Mucosa of descending colon (tissue), 3 donors: ENCODE data around the gene ADIRF. TPM values are rescaled to one million over a fixed set of nuclear protein-coding genes. Genes with fewer than 3 reads are reported as not detected.

Experiments used
- ATAC-seq: fragments of 200-7000 bp; cut with Tn5 transposase; one replicate; pipeline ENCODE4 v1.9.1; 2020; ENCODE audit warnings: mild to moderate bottlenecking, moderate library complexity
- DNase-seq, 3 donors: peaks; one replicate each; pipeline ENCODE4 v3.0.0-alpha.2; 2020
- H3K36me3 ChIP-seq: fragments of 200-600 bp; one replicate; pipeline ENCODE4 v1.8.0; 2021; ENCODE audit warnings: low read depth, mild to moderate bottlenecking
- H3K4me1 ChIP-seq: fragments of 200-600 bp; one replicate; pipeline ENCODE4 v1.8.0; 2021; ENCODE audit warnings: low read depth, mild to moderate bottlenecking
- H3K4me3 ChIP-seq: fragments of 200-600 bp; one replicate; pipeline ENCODE4 v1.8.0; 2021; ENCODE audit warnings: mild to moderate bottlenecking
- H3K9me3 ChIP-seq: fragments of 200-600 bp; one replicate; pipeline ENCODE4 v1.8.0; 2021; ENCODE audit warnings: mild to moderate bottlenecking
- intact Hi-C, 2 donors: fragments of 100-400 bp; cut with DNase I in 1 of 2; cut with micrococcal nuclease in 1 of 2; formaldehyde crosslinking; loops; one replicate each; pipeline versions ENCODE4 v1.11.0 to v1.11.1; 2022; cut with DNase I, micrococcal nuclease
- total RNA-seq, 3 donors: library from RNA; stranded (reverse); fragmentation: NEBNext Ultra II Directional in 2 of 3; extraction: Animal tissue kit (Norgen Biotek cat#: 25700) in 2 of 3; gene quantifications; one replicate each; pipeline versions ENCODE4 v1.2.1 to v1.2.4, GENCODE V29; 2021 to 2023
- TF ChIP-seq, protein P1 (sequence below): fragments of 200-600 bp; IDR thresholded peaks from one replicate; pipeline ENCODE4 v1.8.0; 2022; ENCODE audit warnings: antibody characterized with exemption, mild to moderate bottlenecking
- donor health status: DM: no; HTN: no; CAD: no; lungs with moderate emphysema.
- donor health status: DM: no; HTN: no; CAD: no.
- donor health status: DM: no; HTN: yes; CAD: no.

Gene ADIRF
- total RNA-seq, 3 donors from 2014 or later: 48.6 to 127 (median 90.6) TPM

DNA sequence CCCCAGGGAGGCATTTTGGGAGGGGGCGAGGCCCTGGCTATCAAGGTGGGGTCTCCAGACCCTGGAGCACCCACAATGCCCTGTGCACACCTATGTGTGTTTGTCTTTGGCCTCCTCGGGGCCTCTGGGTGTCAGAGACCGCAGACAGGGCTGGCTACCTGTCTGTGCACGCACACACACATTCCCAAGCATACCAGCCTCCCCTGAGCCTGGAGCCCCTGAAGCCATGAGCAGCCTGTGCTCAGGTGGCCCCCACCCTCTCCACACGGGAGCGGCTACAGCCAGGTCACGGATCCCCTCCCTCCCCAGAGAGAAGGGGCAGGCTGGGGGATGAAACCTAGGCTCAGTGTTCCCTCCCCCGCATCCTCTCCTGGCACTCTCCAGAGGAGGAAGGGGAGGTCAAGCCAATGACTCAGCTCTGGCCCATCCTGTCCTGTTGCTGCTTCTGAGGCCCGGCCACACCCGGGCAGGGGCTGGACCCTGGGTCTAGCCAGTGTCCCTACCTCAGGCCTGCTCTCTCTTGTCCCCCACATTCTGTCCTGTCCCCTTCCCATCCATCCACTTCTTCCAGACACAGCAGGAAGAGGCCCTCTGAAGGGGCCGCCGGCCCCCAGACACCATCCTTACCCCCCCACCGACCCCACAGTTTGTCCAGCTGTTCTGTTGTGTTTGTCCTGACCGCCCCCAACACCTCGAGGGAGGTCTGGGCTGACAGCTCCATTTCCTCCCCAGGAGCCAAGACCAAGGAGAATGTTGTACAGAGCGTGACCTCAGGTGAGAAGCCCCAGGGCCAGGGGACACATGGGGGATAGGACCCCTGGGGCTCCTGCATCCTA is 9.2 kb upstream of the ADIRF start:
- Histone ChIP-seq H3K4me3 (no peak overlapping the region), H3K4me1 (no peaks in the 10 kb centered on the region), H3K36me3 (no peaks in the 10 kb centered on the region), H3K9me3 (no peaks in the 10 kb centered on the region)
- intact Hi-C loops: no loop called here
- ATAC-seq (peak; percentile 29), DNase-seq (peak in 1 of 3 donors; percentile 22)
- TF ChIP-seq, protein P1, sequence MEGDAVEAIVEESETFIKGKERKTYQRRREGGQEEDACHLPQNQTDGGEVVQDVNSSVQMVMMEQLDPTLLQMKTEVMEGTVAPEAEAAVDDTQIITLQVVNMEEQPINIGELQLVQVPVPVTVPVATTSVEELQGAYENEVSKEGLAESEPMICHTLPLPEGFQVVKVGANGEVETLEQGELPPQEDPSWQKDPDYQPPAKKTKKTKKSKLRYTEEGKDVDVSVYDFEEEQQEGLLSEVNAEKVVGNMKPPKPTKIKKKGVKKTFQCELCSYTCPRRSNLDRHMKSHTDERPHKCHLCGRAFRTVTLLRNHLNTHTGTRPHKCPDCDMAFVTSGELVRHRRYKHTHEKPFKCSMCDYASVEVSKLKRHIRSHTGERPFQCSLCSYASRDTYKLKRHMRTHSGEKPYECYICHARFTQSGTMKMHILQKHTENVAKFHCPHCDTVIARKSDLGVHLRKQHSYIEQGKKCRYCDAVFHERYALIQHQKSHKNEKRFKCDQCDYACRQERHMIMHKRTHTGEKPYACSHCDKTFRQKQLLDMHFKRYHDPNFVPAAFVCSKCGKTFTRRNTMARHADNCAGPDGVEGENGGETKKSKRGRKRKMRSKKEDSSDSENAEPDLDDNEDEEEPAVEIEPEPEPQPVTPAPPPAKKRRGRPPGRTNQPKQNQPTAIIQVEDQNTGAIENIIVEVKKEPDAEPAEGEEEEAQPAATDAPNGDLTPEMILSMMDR: no peak

DNA sequence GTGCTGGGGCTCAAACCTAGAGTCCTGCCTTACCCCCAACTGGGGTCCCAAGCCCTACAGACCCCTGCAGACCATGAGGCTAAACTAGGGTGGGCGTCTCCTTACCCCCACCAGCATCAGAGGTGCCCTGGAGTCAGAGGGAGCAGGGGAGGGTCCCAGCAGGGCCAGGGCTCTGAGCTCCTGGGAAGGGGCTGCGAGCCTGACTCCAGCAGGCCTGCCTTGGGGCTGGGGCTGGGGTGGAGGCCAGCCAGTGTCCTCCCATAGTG is 8.6 kb upstream of the ADIRF start:
- no peak for DNase-seq

DNA sequence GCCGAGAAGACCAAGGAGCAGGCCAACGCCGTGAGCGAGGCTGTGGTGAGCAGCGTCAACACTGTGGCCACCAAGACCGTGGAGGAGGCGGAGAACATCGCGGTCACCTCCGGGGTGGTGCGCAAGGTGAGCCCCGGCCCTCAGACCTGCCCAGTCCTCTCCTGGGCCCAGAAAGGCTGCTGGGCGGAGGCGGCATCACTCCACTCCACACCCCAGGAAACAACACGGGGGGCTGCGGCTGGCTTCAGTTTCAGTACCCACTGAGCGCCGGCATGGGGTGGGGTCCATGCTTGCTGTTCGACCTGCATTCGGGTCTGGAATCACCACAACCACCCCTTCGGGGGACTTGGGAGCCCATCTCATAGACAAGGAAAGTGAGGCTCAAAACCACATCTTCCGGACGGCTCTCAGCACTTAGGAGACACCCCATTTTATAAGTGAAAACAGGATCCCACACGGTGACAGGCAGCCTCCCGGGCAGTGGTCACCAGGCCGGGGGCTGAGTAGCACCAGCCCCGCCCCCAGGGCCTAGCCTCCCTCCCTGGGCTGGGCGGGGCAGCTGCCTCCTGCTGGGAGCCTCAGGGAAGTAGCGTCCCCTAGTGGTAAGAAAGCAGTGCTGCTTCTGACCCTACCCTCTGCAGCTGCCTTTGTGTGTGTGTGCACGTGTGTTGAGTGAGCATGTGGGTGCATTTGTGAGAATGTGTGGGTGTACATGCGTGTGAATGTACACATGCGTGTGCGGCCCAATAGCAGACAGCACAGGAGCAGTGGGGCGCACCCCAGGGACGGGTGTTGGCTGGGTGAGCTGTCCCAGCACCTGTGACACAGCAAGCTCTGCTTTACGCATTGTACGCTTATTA is 8.0 kb upstream of the ADIRF start:
- DNase-seq: peak in 2 of 3 donors; percentile 57 to 58
- no peaks in the 10 kb centered on the region for H3K36me3 ChIP-seq
- TF ChIP-seq, protein P1: peak; percentile 68
- peak; percentile 85 for ATAC-seq
- H3K4me1 ChIP-seq: no peaks in the 10 kb centered on the region
- intact Hi-C loops: no loop called here
- no peak overlapping the region for H3K4me3 ChIP-seq
- no peaks in the 10 kb centered on the region for H3K9me3 ChIP-seq

More for the DNA sequence above, 8.6 kb upstream of the ADIRF start:
- Histone ChIP-seq H3K36me3 (no peaks in the 10 kb centered on the region), H3K4me3 (no peak overlapping the region), H3K9me3 (no peaks in the 10 kb centered on the region), H3K4me1 (no peaks in the 10 kb centered on the region)
- TF ChIP-seq, protein P1: no peak
- ATAC-seq: no peak
- intact Hi-C loops: no loop called here

DNA sequence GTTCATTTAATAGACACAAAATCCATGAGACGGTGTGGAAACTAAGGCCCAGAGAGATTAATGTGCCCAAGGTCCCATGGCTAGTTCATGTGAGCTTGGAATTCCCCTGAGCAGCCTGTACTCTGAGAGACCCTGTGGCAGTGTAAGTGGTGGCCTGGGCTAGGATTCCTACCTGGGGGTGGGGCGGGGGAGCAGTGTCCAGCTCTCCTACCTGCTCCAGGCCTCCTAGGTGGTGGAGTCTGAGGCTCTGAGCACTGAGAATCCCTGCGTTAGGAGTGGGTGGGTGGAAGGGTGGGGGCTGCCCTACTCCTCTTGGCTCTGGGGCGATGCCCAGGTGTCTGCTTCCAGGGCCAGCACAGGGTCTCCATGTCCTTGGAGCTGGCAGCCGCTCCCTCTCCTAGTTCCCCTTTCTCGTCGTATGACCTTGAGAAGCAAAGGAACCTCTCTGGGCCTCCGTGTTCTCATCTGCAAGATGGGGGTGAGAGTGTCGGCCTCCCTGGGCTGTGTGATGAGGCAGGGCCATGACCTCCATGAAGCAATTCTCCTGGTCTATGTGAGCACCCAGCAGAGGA is 7.3 kb upstream of the ADIRF start:
- H3K4me3 ChIP-seq: no peak overlapping the region
- H3K4me1 ChIP-seq: no peaks in the 10 kb centered on the region
- DNase-seq (peak in 1 of 3 donors; percentile 20), ATAC-seq (no peak)
- intact Hi-C loops: no loop called here
- H3K36me3 ChIP-seq: no peaks in the 10 kb centered on the region
- TF ChIP-seq, protein P1: no peak
- no peaks in the 10 kb centered on the region for H3K9me3 ChIP-seq

DNA sequence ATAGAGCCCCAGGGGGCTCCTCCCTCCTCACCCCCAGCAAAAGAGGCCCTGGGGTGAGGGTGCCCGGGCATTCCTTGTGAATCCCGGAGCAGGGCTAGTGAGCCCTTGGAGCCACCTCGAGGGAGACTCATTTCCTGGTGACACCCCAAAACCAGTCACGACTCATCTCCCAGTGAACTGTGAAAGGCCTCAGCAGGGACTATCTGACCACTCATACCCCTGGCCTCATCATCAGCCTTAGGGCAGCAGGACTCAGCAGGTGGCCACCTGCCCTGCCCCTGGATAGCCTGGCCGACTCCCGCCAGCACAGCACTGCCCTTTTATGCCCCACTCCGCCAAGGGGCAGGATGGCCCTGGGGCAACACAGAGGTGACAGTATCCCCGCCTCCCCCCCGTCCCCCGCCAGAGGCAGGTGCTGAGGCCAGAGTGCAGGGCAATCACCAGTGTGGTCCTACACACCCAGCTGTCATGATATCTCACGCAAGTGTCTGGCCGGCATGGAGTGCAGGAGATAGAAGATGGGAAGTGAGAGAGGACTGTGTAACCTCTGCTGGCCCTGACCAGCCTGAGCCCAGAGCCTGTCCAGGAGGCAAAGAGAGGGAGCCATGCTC is 6.7 kb upstream of the ADIRF start:
- no peak overlapping the region for H3K4me3 ChIP-seq
- intact Hi-C loops: no loop called here
- no peaks in the 10 kb centered on the region for H3K9me3 ChIP-seq
- DNase-seq: peak in 1 of 3 donors; percentile 22
- no peaks in the 10 kb centered on the region for H3K36me3 ChIP-seq
- ATAC-seq: no peak
- TF ChIP-seq, protein P1: no peak
- H3K4me1 ChIP-seq: no peaks in the 10 kb centered on the region
